ENCODE data around the gene NT5E. TPM values are rescaled to one million over a fixed set of nuclear protein-coding genes. Genes with fewer than 3 reads are reported as not detected.
"Not testable (repeated sequence)": the region's sequence is repeated elsewhere in the genome, so short reads cannot be mapped to it uniquely, and the experiment has no call there.

The NT5E gene
- total RNA-seq (0.62 TPM), polyA plus RNA-seq (10 to 100 TPM in 3 of 4 donors, 1 to 10 TPM in 1; 5.3 to 13.7 (median 11.3) TPM)

GRCh38 chr6:85449818-85450759, at the start of gene NT5E:
NT5E (plus strand) TSS chr6:85450083; CDS start chr6:85450140, 57 bp downstream.
- peaks cover 15% of the 10 kb centered on the region for H3K4me1 ChIP-seq (ENCODE audit: control insufficient read depth, insufficient read depth, low read length, poor library complexity, severe bottlenecking)
- H3K27ac ChIP-seq (ENCODE audit: insufficient read depth, low read length, poor library complexity, severe bottlenecking), result no peak within 1 kb of the TSS
- peak within 1 kb of the TSS; percentile 53 for H3K4me3 ChIP-seq (ENCODE audit: low read depth, low read length)
- Mint-ChIP-seq H3K27me3 (peaks cover 76% of the 10 kb centered on the region), H3K4me1 (peaks cover 7 to 32% (median 10%) of the 10 kb centered on the region in 4 donors), H3K36me3 (no peaks in the 10 kb centered on the region), H3K9me3 (peaks cover 0 to 8% (median 0%) of the 10 kb centered on the region in 7 donors), H3K27ac (peak within 1 kb of the TSS in 1 of 3 donors; percentile 34), H3K4me3 (peak within 1 kb of the TSS; percentile 70 to 90 (median 84))
- peak in 2 of 3 donors; percentile 6 to 41 for DNase-seq
- peak; percentile 22 to 40 for ATAC-seq (ENCODE audit: low read depth in 2 of 2)
- H3K27me3 ChIP-seq (ENCODE audit: control insufficient read depth, insufficient read depth, low read length), result peaks cover 32% of the 10 kb centered on the region
- H3K9me3 ChIP-seq (ENCODE audit: control insufficient read depth in 2 of 2, low read length in 2 of 2), result no peaks in the 10 kb centered on the region
- no peaks in the 10 kb centered on the region for H3K36me3 ChIP-seq (ENCODE audit: control insufficient read depth, insufficient read depth, low read length)

- no peak for DNase-seq
- H3K27ac ChIP-seq (ENCODE audit: insufficient read depth, low read length, poor library complexity, severe bottlenecking), result no peak overlapping the region
- no peaks in the 10 kb centered on the region for H3K4me1 ChIP-seq (ENCODE audit: control insufficient read depth, insufficient read depth, low read length, poor library complexity, severe bottlenecking)
- H3K9me3 ChIP-seq (ENCODE audit: control insufficient read depth in 2 of 2, low read length in 2 of 2), result no peaks in the 10 kb centered on the region
- Mint-ChIP-seq H3K27ac (no peak overlapping the region), H3K36me3 (no peaks in the 10 kb centered on the region), H3K4me3 (no peak overlapping the region), H3K27me3 (peaks cover 6% of the 10 kb centered on the region), H3K4me1 (peaks cover 0 to 4% (median 0%) of the 10 kb centered on the region in 4 donors), H3K9me3 (peaks cover 0 to 4% (median 0%) of the 10 kb centered on the region in 7 donors)
- no peak for ATAC-seq (ENCODE audit: low read depth in 2 of 2)
- no peak overlapping the region for H3K4me3 ChIP-seq (ENCODE audit: low read depth, low read length)
- no peaks in the 10 kb centered on the region for H3K27me3 ChIP-seq (ENCODE audit: control insufficient read depth, insufficient read depth, low read length)
- no peaks in the 10 kb centered on the region for H3K36me3 ChIP-seq (ENCODE audit: control insufficient read depth, insufficient read depth, low read length)
Observed at GRCh38 chr6:85400331-85400730, 49.6 kb upstream of the NT5E start.

- Histone ChIP-seq H3K27me3 (ENCODE audit: control insufficient read depth, insufficient read depth, low read length) (no peaks in the 10 kb centered on the region), H3K4me1 (ENCODE audit: control insufficient read depth, insufficient read depth, low read length, poor library complexity, severe bottlenecking) (no peaks in the 10 kb centered on the region), H3K27ac (ENCODE audit: insufficient read depth, low read length, poor library complexity, severe bottlenecking) (no peak overlapping the region), H3K4me3 (ENCODE audit: low read depth, low read length) (no peak overlapping the region), H3K9me3 (ENCODE audit: control insufficient read depth in 2 of 2, low read length in 2 of 2) (no peaks in the 10 kb centered on the region), H3K36me3 (ENCODE audit: control insufficient read depth, insufficient read depth, low read length) (no peaks in the 10 kb centered on the region)
- DNase-seq (peak in 1 of 3 donors; percentile 2), ATAC-seq (ENCODE audit: low read depth in 2 of 2) (no peak)
- Mint-ChIP-seq H3K27me3 (peaks cover 3% of the 10 kb centered on the region), H3K36me3 (no peaks in the 10 kb centered on the region), H3K4me3 (peak overlapping the region in 1 of 4 donors; percentile 14), H3K9me3 (peaks cover 0 to 4% (median 0%) of the 10 kb centered on the region in 7 donors), H3K27ac (no peak overlapping the region), H3K4me1 (peaks cover 0 to 9% (median 0%) of the 10 kb centered on the region in 4 donors)
Observed at GRCh38 chr6:85401186-85402021, 48.5 kb upstream of the NT5E start.

GRCh38 chr6:85402071-85402470, 47.8 kb upstream of the NT5E start:
- ATAC-seq (ENCODE audit: low read depth in 2 of 2) (no peak), DNase-seq (no peak)
- H3K4me3 Mint-ChIP-seq, result no peak overlapping the region
- H3K36me3 Mint-ChIP-seq, result no peaks in the 10 kb centered on the region
- H3K9me3 Mint-ChIP-seq, result peaks cover 0 to 4% (median 0%) of the 10 kb centered on the region in 7 donors
- H3K27ac ChIP-seq (ENCODE audit: insufficient read depth, low read length, poor library complexity, severe bottlenecking), result no peak overlapping the region
- H3K27me3 Mint-ChIP-seq, result no peaks in the 10 kb centered on the region
- H3K27ac Mint-ChIP-seq, result no peak overlapping the region
- peaks cover 0 to 9% (median 0%) of the 10 kb centered on the region in 4 donors for H3K4me1 Mint-ChIP-seq
- H3K4me1 ChIP-seq (ENCODE audit: control insufficient read depth, insufficient read depth, low read length, poor library complexity, severe bottlenecking), result no peaks in the 10 kb centered on the region
- H3K27me3 ChIP-seq (ENCODE audit: control insufficient read depth, insufficient read depth, low read length), result no peaks in the 10 kb centered on the region
- no peaks in the 10 kb centered on the region for H3K36me3 ChIP-seq (ENCODE audit: control insufficient read depth, insufficient read depth, low read length)
- no peak overlapping the region for H3K4me3 ChIP-seq (ENCODE audit: low read depth, low read length)
- H3K9me3 ChIP-seq (ENCODE audit: control insufficient read depth in 2 of 2, low read length in 2 of 2), result no peaks in the 10 kb centered on the region

- no peaks in the 10 kb centered on the region for H3K4me1 ChIP-seq (ENCODE audit: control insufficient read depth, insufficient read depth, low read length, poor library complexity, severe bottlenecking)
- peaks cover 0 to 2% (median 0%) of the 10 kb centered on the region in 7 donors for H3K9me3 Mint-ChIP-seq
- no peaks in the 10 kb centered on the region for H3K9me3 ChIP-seq (ENCODE audit: control insufficient read depth in 2 of 2, low read length in 2 of 2)
- H3K4me3 ChIP-seq (ENCODE audit: low read depth, low read length), result no peak overlapping the region
- DNase-seq (no peak), ATAC-seq (ENCODE audit: low read depth in 2 of 2) (no peak)
- no peaks in the 10 kb centered on the region for H3K27me3 ChIP-seq (ENCODE audit: control insufficient read depth, insufficient read depth, low read length)
- peaks cover 0 to 9% (median 0%) of the 10 kb centered on the region in 4 donors for H3K4me1 Mint-ChIP-seq
- H3K27ac Mint-ChIP-seq, result no peak overlapping the region
- H3K36me3 ChIP-seq (ENCODE audit: control insufficient read depth, insufficient read depth, low read length), result no peaks in the 10 kb centered on the region
- peaks cover 7% of the 10 kb centered on the region for H3K27me3 Mint-ChIP-seq
- no peak overlapping the region for H3K27ac ChIP-seq (ENCODE audit: insufficient read depth, low read length, poor library complexity, severe bottlenecking)
- H3K36me3 Mint-ChIP-seq, result no peaks in the 10 kb centered on the region
- no peak overlapping the region for H3K4me3 Mint-ChIP-seq
Observed at GRCh38 chr6:85402922-85403321, 47.0 kb upstream of the NT5E start.

GRCh38 chr6:85403331-85404015, 46.4 kb upstream of the NT5E start:
- Histone ChIP-seq H3K36me3 (ENCODE audit: control insufficient read depth, insufficient read depth, low read length) (no peaks in the 10 kb centered on the region), H3K4me3 (ENCODE audit: low read depth, low read length) (no peak overlapping the region), H3K27me3 (ENCODE audit: control insufficient read depth, insufficient read depth, low read length) (no peaks in the 10 kb centered on the region), H3K27ac (ENCODE audit: insufficient read depth, low read length, poor library complexity, severe bottlenecking) (no peak overlapping the region), H3K4me1 (ENCODE audit: control insufficient read depth, insufficient read depth, low read length, poor library complexity, severe bottlenecking) (no peaks in the 10 kb centered on the region), H3K9me3 (ENCODE audit: control insufficient read depth in 2 of 2, low read length in 2 of 2) (no peaks in the 10 kb centered on the region)
- Mint-ChIP-seq H3K36me3 (no peaks in the 10 kb centered on the region), H3K27me3 (peaks cover 7% of the 10 kb centered on the region), H3K27ac (no peak overlapping the region), H3K9me3 (peaks cover 0 to 2% (median 0%) of the 10 kb centered on the region in 7 donors), H3K4me3 (no peak overlapping the region), H3K4me1 (peaks cover 0 to 9% (median 0%) of the 10 kb centered on the region in 4 donors)
- DNase-seq, result no peak
- ATAC-seq (ENCODE audit: low read depth in 2 of 2), result no peak

GRCh38 chr6:85404016-85404563, 45.8 kb upstream of the NT5E start:
- not testable (repeated sequence) for H3K36me3 Mint-ChIP-seq; H3K9me3 Mint-ChIP-seq; H3K27ac ChIP-seq (ENCODE audit: insufficient read depth, low read length, poor library complexity, severe bottlenecking); H3K9me3 ChIP-seq (ENCODE audit: control insufficient read depth in 2 of 2, low read length in 2 of 2); H3K27me3 ChIP-seq (ENCODE audit: control insufficient read depth, insufficient read depth, low read length); H3K4me3 ChIP-seq (ENCODE audit: low read depth, low read length); H3K4me1 ChIP-seq (ENCODE audit: control insufficient read depth, insufficient read depth, low read length, poor library complexity, severe bottlenecking); H3K4me1 Mint-ChIP-seq; H3K27ac Mint-ChIP-seq; ATAC-seq (ENCODE audit: low read depth in 2 of 2); H3K36me3 ChIP-seq (ENCODE audit: control insufficient read depth, insufficient read depth, low read length); H3K4me3 Mint-ChIP-seq; H3K27me3 Mint-ChIP-seq; DNase-seq

Measured in CD4-positive, CD25-positive, alpha-beta regulatory T cell (primary cell).